ENCODE data around the gene MYO9A.

The MYO9A gene

DNA sequence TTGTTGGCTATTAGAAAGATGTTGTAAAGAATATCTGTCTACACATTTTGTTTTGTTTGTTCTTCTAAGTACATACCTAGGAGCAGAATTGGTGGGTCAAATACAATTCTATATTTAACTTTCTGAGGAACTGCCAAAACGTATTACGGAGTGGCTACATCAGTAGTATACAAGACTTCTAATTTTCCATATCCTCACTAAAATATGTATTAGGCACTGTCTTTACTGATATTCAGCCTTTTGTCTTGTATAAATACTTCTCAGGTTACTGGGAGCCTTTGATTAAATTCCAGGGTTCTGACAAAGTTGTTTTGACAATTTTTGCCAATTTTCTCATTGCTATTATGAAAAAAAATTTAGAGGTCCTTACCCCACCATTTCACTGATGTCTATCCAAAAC, 160.9 kb downstream of the MYO9A start:
- no peak for DNase-seq (ENCODE audit: low read depth in 3 of 3)

DNA sequence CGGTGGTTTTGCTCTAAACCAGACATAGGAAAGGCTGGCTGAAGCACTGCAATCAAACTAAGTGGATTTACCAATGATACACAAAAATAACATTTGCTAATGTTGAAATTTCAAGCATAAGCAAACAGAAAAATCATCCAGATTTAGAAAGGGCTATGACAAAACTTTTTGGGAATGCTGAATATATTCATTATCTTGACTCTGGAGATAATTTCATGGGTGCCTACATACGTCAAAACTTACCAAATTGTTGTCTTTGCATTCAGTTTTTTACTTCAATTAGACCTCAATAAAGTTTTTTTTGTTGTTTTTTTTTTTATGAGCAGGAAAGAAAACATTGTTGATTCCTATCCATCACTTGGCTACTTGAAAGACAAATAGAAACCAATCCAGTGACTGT, 166.8 kb downstream of the MYO9A start:
- no peak for DNase-seq (ENCODE audit: low read depth in 3 of 3)

DNA sequence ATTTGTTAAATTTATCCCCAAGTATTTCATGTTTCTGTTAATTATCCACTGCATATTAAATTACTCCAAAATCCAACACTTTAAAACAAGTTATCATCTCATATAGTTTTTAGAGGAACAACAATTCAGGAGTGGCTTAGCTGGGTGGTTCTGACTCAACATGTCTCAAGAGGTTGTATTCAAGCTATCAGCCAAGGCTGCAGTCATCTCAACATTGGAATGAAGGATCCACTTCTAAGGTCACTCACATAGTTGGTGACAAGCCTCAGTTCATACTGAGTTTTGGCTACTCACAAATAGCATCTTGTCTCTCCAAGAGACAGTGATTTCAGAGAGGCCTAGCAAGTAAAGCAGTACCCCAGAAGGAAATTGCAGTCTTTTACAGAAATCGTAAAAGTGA, 172.9 kb downstream of the MYO9A start:
- DNase-seq (ENCODE audit: low read depth in 3 of 3) = no peak

DNA sequence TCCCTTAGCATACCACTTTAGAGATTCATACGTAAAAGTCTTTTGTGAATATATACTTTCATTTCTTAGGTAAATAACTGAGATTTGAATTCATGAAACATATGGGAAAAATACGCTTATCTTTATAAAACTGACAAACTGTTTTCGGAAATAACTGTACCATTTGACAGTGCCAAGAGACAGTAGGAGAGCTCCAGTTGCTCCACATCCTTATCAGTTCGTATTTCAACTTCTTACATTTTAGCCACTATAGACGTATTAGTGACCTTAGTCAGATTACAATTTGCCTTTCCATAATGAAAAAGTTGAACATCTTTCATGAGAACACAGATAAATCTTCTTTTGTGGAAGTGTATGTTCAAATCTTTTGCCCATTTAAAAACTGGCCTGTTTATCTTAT, 174.1 kb downstream of the MYO9A start:
- no peak for DNase-seq (ENCODE audit: low read depth in 3 of 3)

DNA sequence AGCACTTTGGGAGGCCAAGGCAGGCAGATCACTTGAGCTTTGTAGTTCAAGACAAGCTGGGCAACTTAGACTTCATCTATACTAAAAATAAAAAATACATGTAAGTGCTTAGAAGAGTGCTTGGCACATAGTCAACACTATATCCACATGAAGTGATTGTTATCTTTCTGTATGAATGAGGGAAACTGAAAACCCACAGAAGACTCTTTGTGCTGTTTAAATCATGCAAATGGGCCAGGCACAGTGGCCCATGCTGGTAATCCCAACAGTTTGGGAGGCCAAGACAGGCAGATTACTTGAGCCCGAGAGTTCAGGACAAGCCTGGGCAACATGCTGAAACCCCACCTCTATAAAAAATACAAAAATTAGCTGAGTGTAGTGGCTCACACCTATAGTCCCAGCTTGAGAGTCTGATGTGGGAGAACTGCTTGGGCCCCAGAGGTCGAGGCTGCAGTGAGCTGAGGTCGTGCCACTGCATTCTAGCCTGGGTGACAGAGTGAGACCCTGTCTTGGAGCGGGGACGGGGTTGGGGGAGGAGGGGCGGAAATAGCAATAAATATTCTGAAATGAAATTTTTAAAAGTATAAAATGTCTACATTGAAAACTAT, 177.9 kb downstream of the MYO9A start:
- no peak for DNase-seq (ENCODE audit: low read depth in 3 of 3)

DNA sequence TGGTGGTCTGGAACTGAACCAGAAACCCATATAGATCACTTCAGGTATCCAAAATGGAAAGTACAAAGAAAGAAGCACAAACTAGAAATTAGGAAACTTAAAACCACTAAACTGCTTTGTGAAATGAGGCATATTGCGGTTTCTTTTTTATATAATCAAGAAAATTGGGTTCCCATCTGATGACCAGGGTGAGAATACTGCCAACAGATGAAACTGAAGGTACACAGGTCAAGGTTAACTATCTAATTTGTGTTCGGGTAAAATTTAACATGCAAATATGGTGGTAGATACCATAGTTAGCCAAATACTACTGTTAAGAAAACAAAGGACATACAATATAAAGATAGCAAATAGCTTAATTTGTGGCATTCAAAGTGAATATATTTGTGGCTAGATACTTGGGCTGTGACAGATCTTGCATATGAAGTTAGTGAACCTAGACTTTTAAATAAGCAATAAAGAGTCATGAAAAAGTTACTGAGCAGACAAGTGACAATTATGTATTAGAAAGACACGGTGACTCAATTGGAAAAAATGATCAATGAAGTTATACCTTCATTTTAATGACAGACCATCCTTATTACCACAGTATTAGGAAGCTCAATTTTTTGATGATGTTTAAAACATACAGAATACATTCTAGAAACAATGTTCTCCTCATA, 180.2 kb downstream of the MYO9A start:
- DNase-seq (ENCODE audit: low read depth in 3 of 3) = no peak

DNA sequence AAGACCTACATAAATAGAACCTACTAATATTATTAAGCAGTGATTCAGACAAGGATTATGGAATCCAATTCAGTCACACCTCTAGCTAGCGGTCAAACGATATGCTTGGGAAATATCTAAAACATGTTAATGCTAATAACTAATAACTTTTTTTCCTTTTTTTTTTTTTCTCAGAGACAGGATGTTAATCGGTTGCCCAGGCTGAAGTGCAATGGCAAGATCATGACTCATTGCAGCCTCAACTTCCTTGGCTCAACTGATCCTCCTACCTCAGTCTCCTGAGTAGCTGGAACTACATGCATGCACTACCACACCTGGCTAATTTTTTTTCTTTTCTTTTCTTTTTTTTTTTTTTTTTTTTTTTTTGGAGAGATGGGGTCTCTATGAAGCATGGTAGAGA, 183.5 kb downstream of the MYO9A start:
- DNase-seq (ENCODE audit: low read depth in 3 of 3) = no peak

DNA sequence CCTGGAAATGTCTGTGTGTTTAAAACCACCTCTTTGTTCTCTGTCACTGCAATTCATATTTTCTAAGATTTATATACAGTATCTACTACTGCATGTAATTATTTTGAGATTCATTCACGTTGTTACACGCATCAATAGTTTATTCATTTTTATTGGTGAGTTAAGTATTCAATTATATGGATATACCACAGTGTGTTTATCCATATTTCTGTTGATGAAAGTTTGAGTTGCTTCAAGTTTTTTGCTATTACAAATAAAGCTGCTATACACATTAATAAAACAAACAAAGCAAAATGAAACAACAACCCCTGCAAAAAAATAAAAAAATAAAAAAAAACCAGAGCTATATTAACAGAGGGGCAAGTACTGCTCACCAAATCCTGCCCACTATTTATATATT, 185.3 kb downstream of the MYO9A start:
- DNase-seq (ENCODE audit: low read depth in 3 of 3) = no peak

DNA sequence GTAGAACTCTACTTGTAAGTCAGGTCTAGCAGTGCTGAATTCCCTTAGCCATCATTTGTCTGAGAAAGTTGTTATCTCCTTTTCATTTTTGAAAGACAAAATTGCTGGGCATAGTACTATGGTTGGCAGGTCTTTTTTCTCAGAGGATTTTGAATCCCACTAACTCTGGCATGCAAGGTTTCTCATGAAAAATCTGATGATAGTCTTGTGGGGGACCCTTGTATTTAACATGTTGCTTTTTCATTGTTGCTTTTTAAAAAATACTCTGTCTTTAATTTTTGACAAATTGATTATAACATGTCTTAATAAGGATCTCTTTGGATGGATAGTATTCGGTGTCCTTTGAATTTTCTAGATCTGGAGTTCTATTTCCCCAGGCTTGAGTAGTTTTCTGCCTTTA, 186.7 kb downstream of the MYO9A start:
- no peak for DNase-seq (ENCODE audit: low read depth in 3 of 3)

DNA sequence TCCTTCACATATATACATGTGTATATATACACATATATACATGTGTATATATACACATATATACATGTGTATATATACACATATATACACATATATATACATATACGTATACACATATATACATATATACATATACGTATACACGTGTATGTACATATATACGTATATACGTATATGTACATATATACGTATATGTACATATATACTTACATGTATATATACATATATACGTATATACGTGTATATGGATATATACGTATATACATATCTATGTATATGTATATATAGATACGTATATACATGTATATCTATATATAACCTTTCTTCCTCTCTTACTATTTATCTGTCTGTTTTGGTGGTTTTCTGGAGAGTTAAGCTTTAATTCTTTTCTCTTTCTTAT, 192.8 kb downstream of the MYO9A start:
- DNase-seq (ENCODE audit: low read depth in 3 of 3) = no peak

DNA sequence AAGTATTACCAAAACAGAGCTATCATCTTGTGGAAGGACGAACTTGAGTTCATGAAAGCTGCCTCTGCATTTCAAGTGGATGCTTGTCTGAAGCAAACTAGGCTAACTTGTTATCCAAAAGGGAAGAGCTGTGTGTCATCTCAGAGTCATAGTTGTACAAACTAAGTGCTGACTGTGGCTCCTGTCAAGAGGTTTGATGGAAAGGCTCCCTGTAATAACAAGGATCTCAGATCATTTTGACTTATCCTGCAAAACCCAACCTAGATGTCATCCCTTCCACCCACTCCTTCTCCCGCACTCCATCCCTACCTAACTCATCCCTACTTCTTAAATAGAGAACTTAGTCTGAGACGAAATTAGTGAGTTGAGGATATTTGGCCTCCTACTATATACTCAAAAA, 196.8 kb downstream of the MYO9A start:
- no peak for DNase-seq (ENCODE audit: low read depth in 3 of 3)

DNA sequence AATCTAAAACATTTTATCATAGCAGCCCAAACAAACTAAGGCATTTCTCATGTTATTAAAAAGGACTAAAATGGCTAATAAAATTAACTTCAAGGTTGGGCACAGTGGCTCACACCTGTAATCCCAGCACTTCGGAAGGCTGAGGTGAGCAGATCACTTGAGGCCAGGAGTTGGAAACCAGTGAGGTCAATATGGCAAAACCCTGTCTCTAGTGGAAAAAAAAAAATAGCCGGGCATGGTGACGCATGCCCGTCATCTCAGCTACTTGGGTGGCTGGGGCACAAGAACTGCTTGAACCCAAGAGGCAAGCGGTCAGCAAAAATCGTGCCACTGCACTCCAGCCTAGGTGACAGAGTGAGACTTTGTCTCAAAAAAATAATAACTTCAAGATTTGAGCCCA, 197.4 kb downstream of the MYO9A start:
- DNase-seq (ENCODE audit: low read depth in 3 of 3) = no peak

DNA sequence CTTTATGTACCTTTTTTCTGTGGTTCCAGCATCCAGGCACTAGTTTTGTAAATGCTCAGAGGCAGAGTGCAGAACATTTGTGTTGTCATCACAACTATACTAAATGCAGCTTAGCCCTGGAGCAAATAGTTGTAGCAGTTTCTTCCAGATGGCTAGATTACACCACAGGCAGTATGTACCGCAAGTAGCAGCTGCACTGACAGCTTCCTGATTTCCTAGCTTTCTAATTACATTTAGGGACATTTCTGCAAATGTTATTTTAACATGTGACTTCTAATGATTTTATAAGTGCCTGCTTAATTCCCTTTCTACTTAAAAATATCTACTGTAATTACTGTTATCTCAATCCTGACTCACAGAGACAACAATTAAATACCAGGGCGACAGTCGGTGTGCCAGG, 201.1 kb downstream of the MYO9A start:
- no peak for DNase-seq (ENCODE audit: low read depth in 3 of 3)

DNA sequence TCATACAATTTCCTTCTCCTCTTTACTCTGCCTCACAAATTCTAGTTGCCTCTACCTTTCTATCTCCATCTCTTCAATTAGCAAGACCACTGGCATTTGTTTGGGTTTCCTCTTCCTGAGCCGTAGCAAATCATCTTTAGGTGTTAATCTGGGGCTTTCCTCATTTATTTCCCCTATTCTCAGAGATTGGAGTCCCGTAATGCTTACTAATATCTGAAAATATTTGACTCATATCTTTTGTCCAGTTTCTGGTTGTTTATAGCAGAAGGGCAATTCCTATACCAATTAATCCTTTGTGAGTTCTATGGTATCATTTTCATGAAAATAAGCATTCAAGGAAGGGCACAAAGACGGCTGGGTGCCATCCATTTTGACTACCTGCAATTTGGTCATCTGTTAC, 203.9 kb downstream of the MYO9A start:
- DNase-seq (ENCODE audit: low read depth in 3 of 3) = no peak

DNA sequence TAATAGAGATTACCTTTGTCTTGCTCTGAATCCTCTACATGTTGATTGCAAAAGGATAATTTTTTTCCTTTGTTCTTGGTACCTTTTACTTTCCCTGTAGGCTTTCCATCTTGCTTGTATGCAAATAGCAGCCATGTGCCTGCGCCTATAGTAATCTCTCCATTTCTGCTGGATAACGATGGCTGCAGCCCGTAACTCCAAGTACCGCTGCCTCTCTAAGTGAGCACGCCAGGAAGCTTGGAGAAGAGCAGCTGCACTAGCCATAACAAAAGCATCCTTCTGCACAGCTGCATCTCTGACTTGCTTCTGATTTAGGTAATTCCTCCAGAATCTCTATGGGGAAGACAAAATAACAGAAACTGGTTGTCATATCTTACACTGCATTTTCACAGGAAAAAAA, 218.3 kb downstream of the MYO9A start:
- DNase-seq (ENCODE audit: low read depth in 3 of 3) = no peak

DNA sequence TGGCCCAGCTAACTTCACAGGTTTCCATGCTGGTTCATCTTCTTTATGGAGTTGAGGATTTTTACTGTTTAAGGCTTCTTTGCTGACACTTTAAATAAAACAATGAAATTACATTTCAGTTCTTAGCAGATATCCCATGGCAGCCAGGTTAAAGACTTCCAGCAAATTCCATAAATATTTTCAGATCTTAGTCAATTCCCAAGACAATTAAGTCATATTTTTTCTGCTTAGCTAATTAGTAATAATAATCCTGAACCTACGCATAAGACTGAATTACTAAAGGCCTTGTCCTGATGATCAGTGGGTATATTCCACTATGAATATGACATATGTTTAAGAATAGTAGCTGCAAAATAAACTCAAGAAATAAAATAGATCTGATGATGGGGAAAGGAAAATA, 224.3 kb downstream of the MYO9A start:
- DNase-seq (ENCODE audit: low read depth in 3 of 3) = no peak

DNA sequence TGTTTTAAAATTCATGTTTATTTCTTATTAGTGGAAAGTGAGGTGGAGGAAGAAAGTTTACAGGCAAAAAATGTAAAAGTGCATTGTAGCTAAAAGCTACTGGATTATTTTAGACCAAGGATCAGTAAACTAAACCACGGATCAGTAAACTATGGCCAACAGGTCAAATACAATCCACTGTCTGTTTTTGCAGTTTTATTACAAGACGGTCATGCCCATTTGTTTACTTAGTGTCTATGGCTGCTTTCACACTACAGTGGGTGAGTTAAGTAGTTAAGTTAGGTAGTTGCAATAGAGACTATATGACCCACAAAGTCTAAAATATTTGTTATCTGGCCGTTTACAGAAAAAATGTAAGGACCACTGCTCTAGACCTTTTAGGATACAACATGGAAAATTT, 225.6 kb downstream of the MYO9A start:
- DNase-seq (ENCODE audit: low read depth in 3 of 3) = no peak

DNA sequence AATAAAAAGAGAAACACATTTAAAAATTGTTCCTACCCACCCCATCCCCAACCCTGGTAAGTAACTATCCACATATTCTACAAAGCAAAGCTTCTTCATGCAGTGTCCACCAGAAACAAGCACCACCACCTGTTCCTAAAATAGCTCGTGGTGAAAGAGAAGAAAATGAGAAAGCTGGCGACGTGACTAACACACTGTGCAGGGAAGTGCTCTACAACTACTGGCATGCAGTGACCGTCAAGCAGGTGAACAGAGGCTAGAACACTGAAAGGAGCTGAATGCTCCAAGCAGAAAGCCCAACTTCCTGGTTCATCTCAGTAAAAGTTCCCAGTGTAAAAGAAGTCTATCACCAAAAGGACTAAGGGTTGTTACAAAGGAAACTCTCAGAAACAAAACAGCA, 226.9 kb downstream of the MYO9A start:
- DNase-seq (ENCODE audit: low read depth in 3 of 3) = no peak

DNA sequence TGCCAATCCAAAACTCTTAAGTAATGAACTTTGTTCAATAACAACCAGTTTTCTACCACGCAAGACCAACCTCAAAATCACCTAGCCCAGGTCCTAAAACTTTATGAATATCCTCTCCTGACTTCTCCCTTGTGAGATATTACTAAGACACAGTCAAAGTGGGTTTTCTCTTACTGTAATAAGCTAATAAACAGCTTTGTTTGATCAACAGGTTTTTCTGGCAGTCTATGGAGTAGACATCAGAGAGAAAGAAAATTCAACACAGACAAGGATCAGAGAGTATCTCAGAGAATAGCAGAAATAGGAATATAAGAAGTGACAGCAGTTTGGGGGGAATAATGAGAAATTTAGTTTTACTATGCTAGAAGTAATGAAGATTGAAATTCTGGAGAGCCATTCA, 228.0 kb downstream of the MYO9A start:
- no peak for DNase-seq (ENCODE audit: low read depth in 3 of 3)

DNA sequence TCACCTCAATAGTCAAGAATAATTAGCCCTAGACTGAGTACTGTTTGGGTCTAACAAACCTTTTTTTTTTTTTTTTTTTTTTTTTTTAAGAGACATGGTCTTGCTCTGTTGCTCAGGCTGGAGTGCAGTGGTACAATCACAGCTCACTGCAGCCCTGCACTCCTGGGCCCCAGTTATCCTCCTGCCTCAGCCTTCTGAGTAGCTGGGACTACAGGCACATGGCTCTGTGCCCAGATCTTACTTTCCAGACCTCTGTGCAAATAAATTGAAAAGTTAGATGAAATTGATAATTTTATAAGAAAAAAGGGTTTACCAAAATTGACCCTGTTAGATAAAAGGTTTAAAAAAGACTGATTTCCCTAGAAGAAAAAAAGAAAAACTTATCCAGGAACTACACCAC, 228.6 kb downstream of the MYO9A start:
- no peak for DNase-seq (ENCODE audit: low read depth in 3 of 3)

DNA sequence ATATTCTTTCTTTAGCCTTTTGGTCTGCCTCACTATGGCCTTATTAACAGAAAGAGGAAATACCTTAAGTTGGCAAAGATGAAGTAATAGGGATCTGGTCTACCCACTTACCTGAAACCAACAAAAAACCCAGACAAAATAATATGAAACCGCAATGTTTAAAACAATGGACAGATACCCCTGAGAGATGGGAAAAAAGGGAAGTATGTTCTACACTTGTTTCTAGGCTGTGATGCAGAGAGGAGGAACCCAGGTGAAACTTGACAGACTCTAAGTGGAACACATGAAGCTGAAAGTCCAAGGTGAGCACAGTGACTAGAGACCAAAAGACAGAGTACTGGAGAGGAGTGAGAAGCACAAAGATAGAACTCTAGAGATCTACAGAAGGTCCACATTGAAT, 229.2 kb downstream of the MYO9A start:
- DNase-seq (ENCODE audit: low read depth in 3 of 3) = no peak

DNA sequence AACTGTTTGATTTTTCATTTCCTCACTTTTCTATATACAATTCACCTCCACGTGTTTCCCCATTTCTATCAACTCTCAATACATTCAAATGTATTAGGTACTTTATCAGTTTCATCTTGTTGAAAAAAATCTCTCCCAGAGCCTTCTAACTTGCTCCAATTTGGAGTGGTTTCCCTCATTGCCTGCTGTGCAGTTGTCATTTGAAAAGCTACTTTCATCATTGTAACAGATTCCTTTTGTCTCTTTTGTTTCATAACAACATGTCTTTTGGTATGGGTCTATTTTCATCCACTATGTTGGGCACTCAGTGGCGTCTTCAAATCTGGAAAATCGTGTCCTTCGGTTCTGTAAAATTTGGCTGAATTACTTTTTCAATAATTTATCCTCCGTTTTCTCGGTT, 232.6 kb downstream of the MYO9A start:
- DNase-seq (ENCODE audit: low read depth in 3 of 3) = no peak

DNA sequence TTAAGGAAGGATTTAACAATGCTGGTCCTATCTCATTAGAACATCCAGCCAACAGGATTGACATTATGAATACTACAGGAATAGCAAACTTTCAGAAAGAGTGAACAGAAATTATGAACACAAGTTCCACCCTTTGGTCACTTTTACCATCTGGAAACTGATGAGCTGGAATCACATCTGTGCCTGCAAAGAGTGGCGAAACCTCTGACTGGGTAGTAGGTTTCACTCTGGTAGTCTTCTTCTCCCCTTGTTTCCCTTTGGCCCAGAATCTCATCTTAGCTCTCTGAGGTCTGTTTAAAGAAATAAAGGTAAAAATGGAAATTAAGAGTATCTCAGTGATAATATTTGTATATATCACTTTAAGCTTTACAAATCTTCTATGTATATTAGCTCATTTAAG, 234.5 kb downstream of the MYO9A start:
- DNase-seq (ENCODE audit: low read depth in 3 of 3) = no peak

DNA sequence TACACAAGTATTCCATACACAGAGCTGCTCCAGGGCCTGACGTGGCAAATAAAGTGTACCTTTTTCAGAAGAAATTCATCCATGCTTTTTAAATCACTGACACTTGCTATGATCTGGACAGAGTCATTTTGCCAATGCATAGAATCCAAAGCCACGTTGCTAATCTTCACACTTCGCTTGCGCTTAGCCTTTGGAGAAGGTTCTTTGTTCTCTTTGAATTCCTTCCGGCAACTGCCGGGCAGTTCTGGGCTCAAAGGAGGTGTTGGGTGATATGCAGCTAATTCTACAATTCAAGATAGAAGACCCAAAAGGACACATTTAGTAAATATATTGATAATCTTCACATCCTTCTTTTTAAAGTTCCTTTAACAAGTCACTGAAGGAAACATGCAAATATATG, 237.7 kb downstream of the MYO9A start:
- DNase-seq (ENCODE audit: low read depth in 3 of 3) = no peak
